ENCODE measurements around the gene OR6K3.

Gene OR6K3

DNA sequence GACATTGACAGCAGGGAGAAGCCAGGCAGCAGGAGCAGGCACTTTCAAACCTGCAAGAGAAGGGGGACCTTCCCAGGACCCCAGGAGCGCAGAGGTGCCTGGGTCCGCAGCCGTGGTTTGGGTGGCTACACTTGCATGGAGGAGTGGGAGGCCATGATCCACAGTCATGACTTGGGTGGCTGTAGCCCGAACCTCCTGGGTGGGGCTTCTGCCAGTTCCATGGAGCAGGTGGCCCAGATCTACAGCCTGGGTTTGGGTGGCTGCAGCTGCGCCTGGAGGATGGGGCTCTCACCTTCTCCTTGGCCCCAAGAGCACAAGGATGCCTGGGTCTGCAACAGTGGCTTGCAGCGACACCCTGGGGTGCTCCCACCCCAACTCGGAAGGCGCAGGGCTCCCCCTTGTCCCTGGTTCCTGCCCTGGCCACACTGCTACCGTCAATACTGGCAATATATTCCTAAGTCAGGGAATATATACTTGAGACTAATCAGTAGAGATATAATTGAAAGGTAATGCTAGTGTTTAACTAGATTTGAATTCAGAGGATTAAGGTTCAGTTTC, 31.7 kb upstream of the OR6K3 start:
- no peak for ATAC-seq

GRCh38 chr1:158735848-158736247, 15.3 kb upstream of the OR6K3 start:
- no peak for TF ChIP-seq SNAI2 (CRISPR knock-in tag; IDR thresholded peaks at IDR 0.05)
- TF ChIP-seq, protein P1, sequence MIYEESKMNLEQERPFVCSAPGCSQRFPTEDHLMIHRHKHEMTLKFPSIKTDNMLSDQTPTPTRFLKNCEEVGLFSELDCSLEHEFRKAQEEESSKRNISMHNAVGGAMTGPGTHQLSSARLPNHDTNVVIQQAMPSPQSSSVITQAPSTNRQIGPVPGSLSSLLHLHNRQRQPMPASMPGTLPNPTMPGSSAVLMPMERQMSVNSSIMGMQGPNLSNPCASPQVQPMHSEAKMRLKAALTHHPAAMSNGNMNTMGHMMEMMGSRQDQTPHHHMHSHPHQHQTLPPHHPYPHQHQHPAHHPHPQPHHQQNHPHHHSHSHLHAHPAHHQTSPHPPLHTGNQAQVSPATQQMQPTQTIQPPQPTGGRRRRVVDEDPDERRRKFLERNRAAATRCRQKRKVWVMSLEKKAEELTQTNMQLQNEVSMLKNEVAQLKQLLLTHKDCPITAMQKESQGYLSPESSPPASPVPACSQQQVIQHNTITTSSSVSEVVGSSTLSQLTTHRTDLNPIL (CRISPR knock-in tag; IDR thresholded peaks at IDR 0.05; ENCODE audit: low read depth), result no peak
- TF ChIP-seq BACH2 (CRISPR knock-in tag; IDR thresholded peaks at IDR 0.05; ENCODE audit: borderline replicate concordance), result no peak
- TF ChIP-seq ISL1 (CRISPR knock-in tag; IDR thresholded peaks at IDR 0.05), result no peak
- TF ChIP-seq ZC3H10 (CRISPR knock-in tag; IDR thresholded peaks at IDR 0.05), result no peak
- no peak for TF ChIP-seq ZNF8 (CRISPR knock-in tag; IDR thresholded peaks at IDR 0.05)
- TF ChIP-seq, protein P2, sequence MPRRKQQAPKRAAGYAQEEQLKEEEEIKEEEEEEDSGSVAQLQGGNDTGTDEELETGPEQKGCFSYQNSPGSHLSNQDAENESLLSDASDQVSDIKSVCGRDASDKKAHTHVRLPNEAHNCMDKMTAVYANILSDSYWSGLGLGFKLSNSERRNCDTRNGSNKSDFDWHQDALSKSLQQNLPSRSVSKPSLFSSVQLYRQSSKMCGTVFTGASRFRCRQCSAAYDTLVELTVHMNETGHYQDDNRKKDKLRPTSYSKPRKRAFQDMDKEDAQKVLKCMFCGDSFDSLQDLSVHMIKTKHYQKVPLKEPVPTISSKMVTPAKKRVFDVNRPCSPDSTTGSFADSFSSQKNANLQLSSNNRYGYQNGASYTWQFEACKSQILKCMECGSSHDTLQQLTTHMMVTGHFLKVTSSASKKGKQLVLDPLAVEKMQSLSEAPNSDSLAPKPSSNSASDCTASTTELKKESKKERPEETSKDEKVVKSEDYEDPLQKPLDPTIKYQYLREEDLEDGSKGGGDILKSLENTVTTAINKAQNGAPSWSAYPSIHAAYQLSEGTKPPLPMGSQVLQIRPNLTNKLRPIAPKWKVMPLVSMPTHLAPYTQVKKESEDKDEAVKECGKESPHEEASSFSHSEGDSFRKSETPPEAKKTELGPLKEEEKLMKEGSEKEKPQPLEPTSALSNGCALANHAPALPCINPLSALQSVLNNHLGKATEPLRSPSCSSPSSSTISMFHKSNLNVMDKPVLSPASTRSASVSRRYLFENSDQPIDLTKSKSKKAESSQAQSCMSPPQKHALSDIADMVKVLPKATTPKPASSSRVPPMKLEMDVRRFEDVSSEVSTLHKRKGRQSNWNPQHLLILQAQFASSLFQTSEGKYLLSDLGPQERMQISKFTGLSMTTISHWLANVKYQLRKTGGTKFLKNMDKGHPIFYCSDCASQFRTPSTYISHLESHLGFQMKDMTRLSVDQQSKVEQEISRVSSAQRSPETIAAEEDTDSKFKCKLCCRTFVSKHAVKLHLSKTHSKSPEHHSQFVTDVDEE (CRISPR knock-in tag; IDR thresholded peaks at IDR 0.05), result no peak
- TF ChIP-seq, protein P3, sequence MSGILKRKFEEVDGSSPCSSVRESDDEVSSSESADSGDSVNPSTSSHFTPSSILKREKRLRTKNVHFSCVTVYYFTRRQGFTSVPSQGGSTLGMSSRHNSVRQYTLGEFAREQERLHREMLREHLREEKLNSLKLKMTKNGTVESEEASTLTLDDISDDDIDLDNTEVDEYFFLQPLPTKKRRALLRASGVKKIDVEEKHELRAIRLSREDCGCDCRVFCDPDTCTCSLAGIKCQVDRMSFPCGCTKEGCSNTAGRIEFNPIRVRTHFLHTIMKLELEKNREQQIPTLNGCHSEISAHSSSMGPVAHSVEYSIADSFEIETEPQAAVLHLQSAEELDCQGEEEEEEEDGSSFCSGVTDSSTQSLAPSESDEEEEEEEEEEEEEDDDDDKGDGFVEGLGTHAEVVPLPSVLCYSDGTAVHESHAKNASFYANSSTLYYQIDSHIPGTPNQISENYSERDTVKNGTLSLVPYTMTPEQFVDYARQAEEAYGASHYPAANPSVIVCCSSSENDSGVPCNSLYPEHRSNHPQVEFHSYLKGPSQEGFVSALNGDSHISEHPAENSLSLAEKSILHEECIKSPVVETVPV (CRISPR knock-in tag; IDR thresholded peaks at IDR 0.05), result no peak
- no peak for TF ChIP-seq GLIS3 (CRISPR knock-in tag; IDR thresholded peaks at IDR 0.05)
- no peak for ATAC-seq

More for the DNA sequence above, 31.7 kb upstream of the OR6K3 start:
- TF ChIP-seq BACH2 (CRISPR knock-in tag; IDR thresholded peaks at IDR 0.05; ENCODE audit: borderline replicate concordance) (no peak), ZNF8 (CRISPR knock-in tag; IDR thresholded peaks at IDR 0.05) (no peak), ZNF565 (CRISPR knock-in tag; conservative IDR thresholded peaks at IDR 0.05; ENCODE audit: low read depth) (no peak), GLIS3 (CRISPR knock-in tag; IDR thresholded peaks at IDR 0.05) (no peak), ZNF70 (CRISPR knock-in tag; IDR thresholded peaks at IDR 0.05) (no peak), PPARA (CRISPR knock-in tag; IDR thresholded peaks at IDR 0.05; ENCODE audit: borderline replicate concordance) (no peak), ZFP3 (CRISPR knock-in tag; IDR thresholded peaks at IDR 0.05) (no peak), SNAI2 (CRISPR knock-in tag; IDR thresholded peaks at IDR 0.05) (no peak)
- TF ChIP-seq, protein P3 (CRISPR knock-in tag; IDR thresholded peaks at IDR 0.05), result no peak

- no peak for ATAC-seq
- TF ChIP-seq TOX (CRISPR knock-in tag; IDR thresholded peaks at IDR 0.05; ENCODE audit: borderline replicate concordance) (no peak), ARNTL (CRISPR knock-in tag; IDR thresholded peaks at IDR 0.05; ENCODE audit: borderline replicate concordance, low read depth) (no peak)
Observed at GRCh38 chr1:158732524-158732923, 12.0 kb upstream of the OR6K3 start.

DNA sequence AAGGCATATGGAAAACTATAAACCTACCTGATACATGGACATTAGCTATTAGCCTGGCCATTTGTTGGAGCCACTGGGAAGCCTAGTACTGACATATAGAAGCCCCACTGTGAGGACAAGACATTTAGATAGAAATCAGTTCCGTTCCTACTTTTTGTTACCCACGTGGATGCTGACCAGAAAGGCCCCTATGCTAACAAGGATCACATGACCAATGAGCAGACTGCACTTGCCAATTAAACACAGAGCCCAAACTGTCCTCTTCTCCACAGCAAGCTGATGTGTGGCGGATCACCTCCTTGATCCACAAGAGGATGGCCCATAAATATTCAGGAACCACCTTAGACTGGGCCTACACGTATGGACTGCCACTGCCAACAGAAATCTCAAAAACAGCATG, 11.2 kb upstream of the OR6K3 start:
- TF ChIP-seq RARB (CRISPR knock-in tag; IDR thresholded peaks at IDR 0.05), result no peak
- TF ChIP-seq ESRRG (CRISPR knock-in tag; IDR thresholded peaks at IDR 0.05), result no peak
- TF ChIP-seq, protein P1 (CRISPR knock-in tag; IDR thresholded peaks at IDR 0.05; ENCODE audit: low read depth), result no peak
- TF ChIP-seq CSDC2 (CRISPR knock-in tag; IDR thresholded peaks at IDR 0.05), result no peak
- TF ChIP-seq OSR1 (CRISPR knock-in tag; IDR thresholded peaks at IDR 0.05), result no peak
- TF ChIP-seq PPARA (CRISPR knock-in tag; IDR thresholded peaks at IDR 0.05; ENCODE audit: borderline replicate concordance), result no peak
- TF ChIP-seq, protein P2 (CRISPR knock-in tag; IDR thresholded peaks at IDR 0.05), result no peak
- no peak for TF ChIP-seq ZC3H10 (CRISPR knock-in tag; IDR thresholded peaks at IDR 0.05)
- no peak for TF ChIP-seq ZNF8 (CRISPR knock-in tag; IDR thresholded peaks at IDR 0.05)
- no peak for TF ChIP-seq POU6F1 (CRISPR knock-in tag; IDR thresholded peaks at IDR 0.05; ENCODE audit: borderline replicate concordance, low read depth)
- no peak for ATAC-seq
